IPS-18a (cell line): ENCODE measurements around the gene DPPA4.

Experiments used
- H3K27ac ChIP-seq: one replicate; pipeline ENCODE4 v1.5.1; 2013; ENCODE audit warnings: low read length
- H3K27me3 ChIP-seq: one replicate; pipeline ENCODE4 v1.6.1; 2013; ENCODE audit warnings: mild to moderate bottlenecking, low read length; ENCODE audit not compliant: control insufficient read depth, insufficient read depth
- H3K36me3 ChIP-seq: one replicate; pipeline ENCODE4 v1.6.1; 2013; ENCODE audit warnings: low read depth, low read length; ENCODE audit not compliant: control insufficient read depth
- H3K4me1 ChIP-seq: one replicate; pipeline ENCODE4 v1.6.1; 2013; ENCODE audit warnings: low read depth, low read length; ENCODE audit not compliant: control insufficient read depth
- H3K4me3 ChIP-seq: one replicate; pipeline ENCODE4 v1.5.1; 2013; ENCODE audit warnings: low read length
- H3K9ac ChIP-seq: one replicate; pipeline ENCODE4 v1.6.1; 2013; ENCODE audit warnings: mild to moderate bottlenecking, low read length, moderate library complexity
- H3K9me3 ChIP-seq: one replicate; pipeline ENCODE4 v1.6.1; 2013; ENCODE audit warnings: low read depth, low read length; ENCODE audit not compliant: control insufficient read depth

Gene DPPA4

GRCh38 chr3:109278141-109278540 lies 59.2 kb downstream of the DPPA4 start:
- Histone ChIP-seq H3K9me3 (no peaks in the 10 kb centered on the region), H3K27me3 (no peaks in the 10 kb centered on the region), H3K9ac (no peak overlapping the region), H3K4me1 (no peaks in the 10 kb centered on the region), H3K4me3 (no peak overlapping the region), H3K36me3 (no peaks in the 10 kb centered on the region), H3K27ac (no peak overlapping the region)
